Colonic mucosa (tissue), 4 donors: Measurements from ENCODE around the gene ATG16L1. TPM values are rescaled to one million over a fixed set of nuclear protein-coding genes. Genes with fewer than 3 reads are reported as not detected.

Source experiments
- DNase-seq: peaks from one replicate; pipeline ENCODE4 v3.0.0-alpha.2; 2020
- H3K27ac ChIP-seq: fragments of 200-600 bp; one replicate; pipeline ENCODE4 v1.8.0; 2021
- H3K27me3 ChIP-seq: fragments of 200-600 bp; one replicate; pipeline ENCODE4 v1.8.0; 2021
- H3K36me3 ChIP-seq: fragments of 200-600 bp; one replicate; pipeline ENCODE4 v1.8.0; 2021
- H3K4me1 ChIP-seq: fragments of 200-600 bp; one replicate; pipeline ENCODE4 v1.8.0; 2021; ENCODE audit warnings: mild to moderate bottlenecking
- H3K4me3 ChIP-seq: fragments of 200-600 bp; one replicate; pipeline ENCODE4 v1.8.0; 2021
- H3K9ac ChIP-seq, 2 donors: one replicate each; pipeline ENCODE4 v1.7.0; 2013; ENCODE audit warnings: control low read depth in 2 of 2, low read depth in 2 of 2, low read length in 2 of 2
- H3K9me3 ChIP-seq: fragments of 200-600 bp; one replicate; pipeline ENCODE4 v1.8.0; 2021
- intact Hi-C: fragments of 100-400 bp; cut with DNase I; formaldehyde crosslinking; loops from one replicate; pipeline ENCODE4 v1.14.1; 2022
- total RNA-seq, 2 donors: library from RNA; stranded (reverse); fragmentation: NEBNext Ultra II Directional in 1 of 2; extraction: Animal tissue kit (Norgen Biotek cat#: 25700) in 1 of 2; gene quantifications; one replicate each; pipeline ENCODE4 v1.2.1, GENCODE V29; 2021
- TF ChIP-seq, protein P1 (sequence below): fragments of 200-600 bp; IDR thresholded peaks from one replicate; pipeline ENCODE4 v1.8.0; 2022; ENCODE audit warnings: antibody characterized with exemption, mild to moderate bottlenecking
- donor health status: healthy.
- donor health status: DM: no; HTN: no; CAD: no.
- donor health status: DM: no; HTN: no; CAD: no.

Gene ATG16L1
- total RNA-seq, 2 donors from 2014 or later, result 32.1 to 36.3 TPM

DNA sequence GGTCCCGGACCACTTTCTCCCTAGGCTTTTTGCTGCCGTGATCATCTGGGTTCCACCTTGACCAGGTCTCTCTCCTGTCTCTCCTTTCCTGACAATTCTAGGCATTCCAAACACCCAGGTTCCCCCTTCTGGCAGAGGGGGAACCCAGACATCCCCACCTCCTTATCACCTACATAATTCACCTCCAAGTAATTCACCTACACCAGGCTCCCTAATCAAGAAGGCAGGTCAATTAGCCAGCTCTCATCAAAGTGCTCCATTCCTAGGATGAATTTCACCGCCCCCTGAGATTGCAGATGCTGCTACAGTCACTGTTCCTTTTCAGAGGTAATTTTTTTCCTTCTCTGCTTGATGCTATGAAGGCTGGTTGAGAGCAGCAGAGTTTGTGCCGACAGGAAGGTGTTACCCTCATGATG is 42.3 kb upstream of the ATG16L1 start:
- no peaks in the 10 kb centered on the region for H3K9me3 ChIP-seq
- TF ChIP-seq, protein P1, sequence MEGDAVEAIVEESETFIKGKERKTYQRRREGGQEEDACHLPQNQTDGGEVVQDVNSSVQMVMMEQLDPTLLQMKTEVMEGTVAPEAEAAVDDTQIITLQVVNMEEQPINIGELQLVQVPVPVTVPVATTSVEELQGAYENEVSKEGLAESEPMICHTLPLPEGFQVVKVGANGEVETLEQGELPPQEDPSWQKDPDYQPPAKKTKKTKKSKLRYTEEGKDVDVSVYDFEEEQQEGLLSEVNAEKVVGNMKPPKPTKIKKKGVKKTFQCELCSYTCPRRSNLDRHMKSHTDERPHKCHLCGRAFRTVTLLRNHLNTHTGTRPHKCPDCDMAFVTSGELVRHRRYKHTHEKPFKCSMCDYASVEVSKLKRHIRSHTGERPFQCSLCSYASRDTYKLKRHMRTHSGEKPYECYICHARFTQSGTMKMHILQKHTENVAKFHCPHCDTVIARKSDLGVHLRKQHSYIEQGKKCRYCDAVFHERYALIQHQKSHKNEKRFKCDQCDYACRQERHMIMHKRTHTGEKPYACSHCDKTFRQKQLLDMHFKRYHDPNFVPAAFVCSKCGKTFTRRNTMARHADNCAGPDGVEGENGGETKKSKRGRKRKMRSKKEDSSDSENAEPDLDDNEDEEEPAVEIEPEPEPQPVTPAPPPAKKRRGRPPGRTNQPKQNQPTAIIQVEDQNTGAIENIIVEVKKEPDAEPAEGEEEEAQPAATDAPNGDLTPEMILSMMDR, result no peak
- no peak overlapping the region for H3K4me3 ChIP-seq
- H3K27ac ChIP-seq, result no peak overlapping the region
- no peak for DNase-seq
- peaks cover 4% of the 10 kb centered on the region for H3K4me1 ChIP-seq
- no peaks in the 10 kb centered on the region for H3K36me3 ChIP-seq
- intact Hi-C loops, result no loop called here
- H3K27me3 ChIP-seq, result no peaks in the 10 kb centered on the region
- H3K9ac ChIP-seq, result no peak overlapping the region

DNA sequence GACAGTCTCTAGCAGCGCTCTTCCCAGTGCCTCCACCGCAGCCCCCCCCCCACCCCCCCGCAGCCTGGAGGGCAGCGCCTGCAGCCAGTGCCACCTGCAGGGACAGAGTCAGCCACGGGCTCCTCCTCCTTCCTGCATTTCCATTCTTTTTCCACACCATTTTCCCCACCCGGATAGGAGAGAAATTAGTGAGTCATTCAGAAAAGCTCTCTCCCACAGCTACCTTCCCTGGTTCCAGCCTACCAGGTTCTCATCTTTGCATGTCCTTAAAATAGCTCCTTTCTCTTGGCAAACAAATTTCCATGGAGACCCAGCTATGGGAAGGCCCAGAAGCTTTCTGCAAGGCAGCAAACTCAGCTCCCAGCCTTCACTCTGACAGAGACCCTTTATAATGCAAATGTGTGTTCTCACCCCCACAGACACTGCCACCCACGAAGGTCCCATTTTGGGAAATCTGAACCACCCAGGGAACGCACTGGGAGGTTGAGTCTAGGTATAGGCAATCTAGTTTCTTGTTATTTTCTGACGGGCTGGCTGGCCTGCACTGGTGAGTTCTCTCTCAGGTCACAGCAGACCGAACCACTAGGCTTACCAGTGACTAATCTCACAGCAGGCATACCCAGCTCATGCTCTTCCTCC is 41.8 kb upstream of the ATG16L1 start:
- H3K27ac ChIP-seq, result no peak overlapping the region
- no peak for DNase-seq
- TF ChIP-seq, protein P1, result no peak
- intact Hi-C loops, result no loop called here
- H3K4me1 ChIP-seq, result peaks cover 4% of the 10 kb centered on the region
- H3K4me3 ChIP-seq, result no peak overlapping the region
- H3K27me3 ChIP-seq, result no peaks in the 10 kb centered on the region
- no peaks in the 10 kb centered on the region for H3K36me3 ChIP-seq
- H3K9ac ChIP-seq, result no peak overlapping the region
- no peaks in the 10 kb centered on the region for H3K9me3 ChIP-seq

DNA sequence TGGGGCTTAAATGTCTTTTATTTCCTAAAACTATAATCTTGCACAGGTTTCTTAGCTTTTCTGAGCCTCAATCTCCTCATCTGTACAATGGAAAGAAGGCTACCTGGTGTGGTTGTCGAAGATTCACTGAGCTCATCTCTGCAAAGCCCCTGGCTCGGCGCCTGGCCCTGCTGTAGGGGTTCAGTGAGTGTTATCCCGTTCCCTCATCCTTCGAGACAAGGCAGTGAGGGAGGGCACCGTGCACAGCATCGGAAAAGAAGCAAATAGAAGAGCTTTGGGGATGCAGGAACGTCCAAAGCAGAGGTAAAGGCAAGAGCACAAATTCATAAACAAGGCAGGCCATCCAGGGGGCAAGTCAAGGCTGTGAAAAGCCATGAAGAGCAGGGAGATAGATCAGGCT is 41.2 kb upstream of the ATG16L1 start:
- Histone ChIP-seq H3K27me3 (no peaks in the 10 kb centered on the region), H3K36me3 (no peaks in the 10 kb centered on the region), H3K9ac (no peak overlapping the region), H3K4me3 (no peak overlapping the region), H3K4me1 (peaks cover 4% of the 10 kb centered on the region), H3K9me3 (no peaks in the 10 kb centered on the region), H3K27ac (no peak overlapping the region)
- intact Hi-C loops, result no loop called here
- no peak for DNase-seq
- TF ChIP-seq, protein P1, result no peak

DNA sequence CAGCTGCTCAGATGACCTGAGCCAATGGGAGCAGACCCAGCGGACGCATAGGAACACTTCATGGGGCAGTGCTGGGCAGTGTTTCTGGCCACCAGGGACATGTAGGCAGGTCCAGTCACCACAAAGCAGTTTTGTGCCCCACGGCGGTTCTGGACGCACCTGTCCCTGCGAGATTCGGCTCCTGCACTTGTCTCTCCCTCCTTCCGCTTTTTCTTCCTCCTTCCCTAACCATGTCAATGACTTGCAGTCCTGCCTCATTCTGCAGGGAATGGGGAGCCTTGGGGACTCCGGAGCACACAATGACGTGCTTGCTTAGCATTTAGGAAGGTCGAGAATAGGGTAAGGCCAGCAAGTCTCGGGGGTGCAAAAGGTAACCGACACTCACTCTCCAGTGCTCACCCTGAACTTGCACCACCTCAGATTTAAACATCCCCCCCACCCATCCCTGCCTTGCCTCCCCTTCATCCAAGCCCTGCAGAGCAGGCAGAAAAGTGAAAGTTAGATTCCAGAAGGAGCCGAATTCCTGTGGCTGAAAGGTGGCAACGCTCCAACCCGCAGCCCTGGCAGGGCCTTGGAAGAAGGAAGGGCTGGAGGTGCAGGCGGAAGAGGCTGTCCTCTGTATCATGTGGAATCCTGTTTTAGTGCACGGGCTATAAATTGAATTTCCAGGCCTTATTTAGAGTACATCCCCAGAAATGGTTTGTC is 40.5 kb upstream of the ATG16L1 start:
- Histone ChIP-seq H3K9ac (no peak overlapping the region), H3K4me1 (peaks cover 4% of the 10 kb centered on the region), H3K27ac (no peak overlapping the region), H3K27me3 (no peaks in the 10 kb centered on the region), H3K36me3 (no peaks in the 10 kb centered on the region), H3K9me3 (no peaks in the 10 kb centered on the region), H3K4me3 (no peak overlapping the region)
- intact Hi-C loops, result no loop called here
- TF ChIP-seq, protein P1, result no peak
- peak; percentile 52 for DNase-seq

DNA sequence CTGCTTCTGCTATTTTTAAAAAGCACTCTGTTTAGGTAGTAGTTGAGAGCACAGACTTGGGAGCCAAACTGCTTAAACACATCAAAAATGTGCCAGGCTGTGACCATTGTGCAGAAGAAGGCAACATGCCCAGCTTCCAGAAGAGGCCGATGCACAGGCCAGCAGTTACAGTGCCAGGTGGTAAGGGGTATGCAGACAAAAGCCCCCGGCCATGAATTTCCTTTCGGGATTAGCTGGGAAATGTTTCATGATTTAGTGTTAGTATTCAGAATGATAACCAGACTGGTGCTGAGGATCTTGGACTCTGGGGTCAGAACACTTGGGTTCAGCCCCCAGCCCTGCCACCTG is 40.0 kb upstream of the ATG16L1 start:
- Histone ChIP-seq H3K27me3 (no peaks in the 10 kb centered on the region), H3K9me3 (no peaks in the 10 kb centered on the region)

More for the DNA sequence above, 40.0 kb upstream of the ATG16L1 start:
- no peak overlapping the region for H3K4me3 ChIP-seq
- TF ChIP-seq, protein P1, result no peak
- no peaks in the 10 kb centered on the region for H3K36me3 ChIP-seq
- no peak overlapping the region for H3K27ac ChIP-seq
- DNase-seq, result no peak
- H3K9ac ChIP-seq, result no peak overlapping the region
- H3K4me1 ChIP-seq, result peaks cover 4% of the 10 kb centered on the region
- intact Hi-C loops, result no loop called here
